HepG2 (cell line): ENCODE data around the gene OR4N2.
"Not testable (repeated sequence)": the region's sequence is repeated elsewhere in the genome, so short reads cannot be mapped to it uniquely, and the experiment has no call there.

Source experiments
- CCAR2 ChIP-seq: fragments of 200-400 bp; formaldehyde crosslinking; optimal IDR thresholded peaks from 2 replicates; pipeline ENCODE3; 2018; ENCODE audit warnings: low read depth, mild to moderate bottlenecking, low read length, moderate library complexity
- CTCF ChIP-seq: sonication (generic); formaldehyde crosslinking; IDR thresholded peaks from 2 replicates; pipeline ENCODE4 v1.5.0; 2020; ENCODE audit warnings: mild to moderate bottlenecking, missing genetic modification reagents, moderate library complexity
- KLF12 ChIP-seq: sonication (generic); formaldehyde crosslinking; IDR thresholded peaks from 2 replicates; pipeline ENCODE4 v1.4.0; 2020; ENCODE audit warnings: missing genetic modification reagents, borderline replicate concordance
- MAFF ChIP-seq: IDR thresholded peaks from 2 replicates; pipeline ENCODE4 v1.6.1; 2011; ENCODE audit warnings: low read depth, low read length, improper control_type of control experiment
- MBNL3 ChIP-seq: fragments of 250-450 bp; sonication (Bioruptor Pico); conservative IDR thresholded peaks from 2 replicates; pipeline ENCODE4 v1.8.0; 2022; ENCODE audit warnings: mild to moderate bottlenecking, inconsistent platforms
- NR1H2 ChIP-seq: sonication (generic); formaldehyde crosslinking; IDR thresholded peaks from 2 replicates; pipeline ENCODE4 v1.8.1; 2022; ENCODE audit warnings: low read depth, missing genetic modification reagents, borderline replicate concordance
- SRSF4 ChIP-seq: fragments of 200-400 bp; formaldehyde crosslinking; IDR thresholded peaks from one replicate; pipeline ENCODE4 v1.6.1; 2018; ENCODE audit warnings: mild to moderate bottlenecking, low read depth, low read length, moderate library complexity; ENCODE audit not compliant: poor library complexity, severe bottlenecking
- ZBTB1 ChIP-seq: sonication (generic); formaldehyde crosslinking; IDR thresholded peaks from 2 replicates; pipeline ENCODE4 v1.4.0; 2020; ENCODE audit warnings: missing genetic modification reagents, borderline replicate concordance
- ZNF362 ChIP-seq: sonication (generic); formaldehyde crosslinking; IDR thresholded peaks from 2 replicates; pipeline ENCODE4 v1.4.0; 2020; ENCODE audit warnings: missing genetic modification reagents, mild to moderate bottlenecking, borderline replicate concordance
- TF ChIP-seq, protein P1 (sequence below), 2 experiments: fragments of 450-650 bp in 1 of 2; sonication (generic) in 1 of 2; formaldehyde crosslinking in 1 of 2; IDR thresholded peaks; 2 replicates each; pipeline versions ENCODE4 v1.6.1 to v1.8.0; 2016 to 2022; ENCODE audit warnings: antibody characterized with exemption in 1 of 2, mild to moderate bottlenecking in 1 of 2, missing genetic modification reagents in 1 of 2

- not testable (repeated sequence) for TF ChIP-seq MBNL3 (CRISPR knock-in tag); CTCF (CRISPR knock-in tag); KLF12 (CRISPR knock-in tag); MAFF; NR1H2 (CRISPR knock-in tag); CCAR2; SRSF4; ZBTB1 (CRISPR knock-in tag); ZNF362 (CRISPR knock-in tag)
- TF ChIP-seq, protein P1, sequence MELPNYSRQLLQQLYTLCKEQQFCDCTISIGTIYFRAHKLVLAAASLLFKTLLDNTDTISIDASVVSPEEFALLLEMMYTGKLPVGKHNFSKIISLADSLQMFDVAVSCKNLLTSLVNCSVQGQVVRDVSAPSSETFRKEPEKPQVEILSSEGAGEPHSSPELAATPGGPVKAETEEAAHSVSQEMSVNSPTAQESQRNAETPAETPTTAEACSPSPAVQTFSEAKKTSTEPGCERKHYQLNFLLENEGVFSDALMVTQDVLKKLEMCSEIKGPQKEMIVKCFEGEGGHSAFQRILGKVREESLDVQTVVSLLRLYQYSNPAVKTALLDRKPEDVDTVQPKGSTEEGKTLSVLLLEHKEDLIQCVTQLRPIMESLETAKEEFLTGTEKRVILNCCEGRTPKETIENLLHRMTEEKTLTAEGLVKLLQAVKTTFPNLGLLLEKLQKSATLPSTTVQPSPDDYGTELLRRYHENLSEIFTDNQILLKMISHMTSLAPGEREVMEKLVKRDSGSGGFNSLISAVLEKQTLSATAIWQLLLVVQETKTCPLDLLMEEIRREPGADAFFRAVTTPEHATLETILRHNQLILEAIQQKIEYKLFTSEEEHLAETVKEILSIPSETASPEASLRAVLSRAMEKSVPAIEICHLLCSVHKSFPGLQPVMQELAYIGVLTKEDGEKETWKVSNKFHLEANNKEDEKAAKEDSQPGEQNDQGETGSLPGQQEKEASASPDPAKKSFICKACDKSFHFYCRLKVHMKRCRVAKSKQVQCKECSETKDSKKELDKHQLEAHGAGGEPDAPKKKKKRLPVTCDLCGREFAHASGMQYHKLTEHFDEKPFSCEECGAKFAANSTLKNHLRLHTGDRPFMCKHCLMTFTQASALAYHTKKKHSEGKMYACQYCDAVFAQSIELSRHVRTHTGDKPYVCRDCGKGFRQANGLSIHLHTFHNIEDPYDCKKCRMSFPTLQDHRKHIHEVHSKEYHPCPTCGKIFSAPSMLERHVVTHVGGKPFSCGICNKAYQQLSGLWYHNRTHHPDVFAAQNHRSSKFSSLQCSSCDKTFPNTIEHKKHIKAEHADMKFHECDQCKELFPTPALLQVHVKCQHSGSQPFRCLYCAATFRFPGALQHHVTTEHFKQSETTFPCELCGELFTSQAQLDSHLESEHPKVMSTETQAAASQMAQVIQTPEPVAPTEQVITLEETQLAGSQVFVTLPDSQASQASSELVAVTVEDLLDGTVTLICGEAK (IDR thresholded peaks at IDR 0.05) = not testable (repeated sequence)
- TF ChIP-seq, protein P1 (CRISPR knock-in tag; IDR thresholded peaks at IDR 0.05) = not testable (repeated sequence)
These were observed 17.7 kb upstream of the OR4N2 start for GRCh38 chr14:19785848-19786247.
